ENCODE data around the gene AIG1.
A peak's percentile ranks its signal among the peaks of the same experiment; 100 is the strongest.

Gene AIG1

GRCh38 chr6:143362192-143362558 is 301.5 kb downstream of the AIG1 start:
- ATAC-seq (ENCODE audit: low read depth) (no peak), DNase-seq (ENCODE audit: low spot score) (no peak)
- Histone ChIP-seq H3K36me3 (ENCODE audit: low read depth) (no peaks in the 10 kb centered on the region), H3K4me1 (ENCODE audit: insufficient read depth, poor library complexity, severe bottlenecking) (no peaks in the 10 kb centered on the region), H3K27me3 (ENCODE audit: insufficient read depth, poor library complexity, severe bottlenecking) (no peaks in the 10 kb centered on the region), H3K27ac (ENCODE audit: poor library complexity, severe bottlenecking) (no peak overlapping the region), H3K4me3 (ENCODE audit: severe bottlenecking) (no peak overlapping the region), H3K9me3 (ENCODE audit: severe bottlenecking) (no peaks in the 10 kb centered on the region)
- no peak for TF ChIP-seq CTCF (IDR thresholded peaks at IDR 0.05; ENCODE audit: poor library complexity, severe bottlenecking)

- no peak for ATAC-seq (ENCODE audit: low read depth)
- no peak for TF ChIP-seq CTCF (IDR thresholded peaks at IDR 0.05; ENCODE audit: poor library complexity, severe bottlenecking)
- no peak overlapping the region for H3K27ac ChIP-seq (ENCODE audit: poor library complexity, severe bottlenecking)
Measured at GRCh38 chr6:143363299-143363698, 302.6 kb downstream of the AIG1 start.

GRCh38 chr6:143368426-143368825 is 307.7 kb downstream of the AIG1 start:
- H3K4me1 ChIP-seq (ENCODE audit: insufficient read depth, poor library complexity, severe bottlenecking), result no peaks in the 10 kb centered on the region
- no peak overlapping the region for H3K27ac ChIP-seq (ENCODE audit: poor library complexity, severe bottlenecking)
- no peaks in the 10 kb centered on the region for H3K27me3 ChIP-seq (ENCODE audit: insufficient read depth, poor library complexity, severe bottlenecking)
- no peaks in the 10 kb centered on the region for H3K36me3 ChIP-seq (ENCODE audit: low read depth)
- TF ChIP-seq CTCF (IDR thresholded peaks at IDR 0.05; ENCODE audit: poor library complexity, severe bottlenecking), result no peak
- no peak overlapping the region for H3K4me3 ChIP-seq (ENCODE audit: severe bottlenecking)
- DNase-seq (ENCODE audit: low spot score), result no peak
- H3K9me3 ChIP-seq (ENCODE audit: severe bottlenecking), result no peaks in the 10 kb centered on the region
- peak; percentile 12; the same call in 1 of the 3 replicates for ATAC-seq (ENCODE audit: low read depth)

More at GRCh38 chr6:143363299-143363698, 302.6 kb downstream of the AIG1 start:
- no peaks in the 10 kb centered on the region for H3K9me3 ChIP-seq (ENCODE audit: severe bottlenecking)
- no peak overlapping the region for H3K4me3 ChIP-seq (ENCODE audit: severe bottlenecking)
- DNase-seq (ENCODE audit: low spot score), result no peak
- no peaks in the 10 kb centered on the region for H3K36me3 ChIP-seq (ENCODE audit: low read depth)
- no peaks in the 10 kb centered on the region for H3K27me3 ChIP-seq (ENCODE audit: insufficient read depth, poor library complexity, severe bottlenecking)
- no peaks in the 10 kb centered on the region for H3K4me1 ChIP-seq (ENCODE audit: insufficient read depth, poor library complexity, severe bottlenecking)

- TF ChIP-seq CTCF (IDR thresholded peaks at IDR 0.05; ENCODE audit: poor library complexity, severe bottlenecking), result no peak
- no peak for ATAC-seq (ENCODE audit: low read depth)
Measured at GRCh38 chr6:143369971-143370370, 309.3 kb downstream of the AIG1 start.

GRCh38 chr6:143370812-143371370 is 310.2 kb downstream of the AIG1 start:
- ATAC-seq (ENCODE audit: low read depth) (no peak), DNase-seq (ENCODE audit: low spot score) (no peak)
- TF ChIP-seq CTCF (IDR thresholded peaks at IDR 0.05; ENCODE audit: poor library complexity, severe bottlenecking), result no peak
- H3K27me3 ChIP-seq (ENCODE audit: insufficient read depth, poor library complexity, severe bottlenecking), result no peaks in the 10 kb centered on the region
- H3K4me3 ChIP-seq (ENCODE audit: severe bottlenecking), result no peak overlapping the region
- H3K4me1 ChIP-seq (ENCODE audit: insufficient read depth, poor library complexity, severe bottlenecking), result no peaks in the 10 kb centered on the region
- H3K9me3 ChIP-seq (ENCODE audit: severe bottlenecking), result no peaks in the 10 kb centered on the region
- no peaks in the 10 kb centered on the region for H3K36me3 ChIP-seq (ENCODE audit: low read depth)
- no peak overlapping the region for H3K27ac ChIP-seq (ENCODE audit: poor library complexity, severe bottlenecking)

More at GRCh38 chr6:143369971-143370370, 309.3 kb downstream of the AIG1 start:
- no peaks in the 10 kb centered on the region for H3K9me3 ChIP-seq (ENCODE audit: severe bottlenecking)
- no peak for DNase-seq (ENCODE audit: low spot score)
- no peaks in the 10 kb centered on the region for H3K4me1 ChIP-seq (ENCODE audit: insufficient read depth, poor library complexity, severe bottlenecking)
- no peaks in the 10 kb centered on the region for H3K36me3 ChIP-seq (ENCODE audit: low read depth)
- H3K27ac ChIP-seq (ENCODE audit: poor library complexity, severe bottlenecking), result no peak overlapping the region
- H3K4me3 ChIP-seq (ENCODE audit: severe bottlenecking), result no peak overlapping the region
- H3K27me3 ChIP-seq (ENCODE audit: insufficient read depth, poor library complexity, severe bottlenecking), result no peaks in the 10 kb centered on the region

All from RWPE2 (cell line).